Vagina (tissue), 2 donors: ENCODE results near the gene ADI1. TPM values are rescaled to one million over a fixed set of nuclear protein-coding genes. Genes with fewer than 3 reads are reported as not detected.

Experiments
- DNase-seq, 2 donors: peaks; one replicate each; pipeline ENCODE4 v3.0.0-alpha.2; 2017; ENCODE audit errors: extremely low spot score in 2 of 2
- H3K27ac ChIP-seq: fragments of 200-600 bp; sonication (generic); one replicate; pipeline ENCODE4 v1.5.1; 2019
- H3K27me3 ChIP-seq: fragments of 200-600 bp; sonication (generic); one replicate; pipeline ENCODE4 v1.5.1; 2019
- H3K36me3 ChIP-seq, 2 donors: fragments of 200-600 bp; sonication (generic); one replicate each; pipeline ENCODE4 v1.5.1; 2017 to 2019
- H3K4me1 ChIP-seq: fragments of 200-600 bp; sonication (generic); one replicate; pipeline ENCODE4 v1.5.1; 2019
- H3K4me3 ChIP-seq, 2 donors: fragments of 200-600 bp; sonication (generic); 1 replicate in 1 of 2; 2 replicates in 1 of 2; pipeline ENCODE4 v1.5.1; 2016 to 2019
- H3K9me3 ChIP-seq: fragments of 200-600 bp; sonication (generic); one replicate; pipeline ENCODE4 v1.5.1; 2019
- CTCF ChIP-seq, 3 experiments: fragments of 450-650 bp in 2 of 3; fragments of 200-600 bp in 1 of 3; sonication (generic) in 1 of 3; IDR thresholded peaks; one replicate each; pipeline ENCODE4 v1.5.1; 2017 to 2019; ENCODE audit warnings: antibody characterized with exemption in 3 of 3, mild to moderate bottlenecking in 2 of 3, moderate library complexity in 2 of 3
- POLR2A ChIP-seq, 2 donors: fragments of 450-650 bp; IDR thresholded peaks; one replicate each; pipeline ENCODE4 v1.6.1; 2017; ENCODE audit warnings: antibody characterized with exemption in 2 of 2, mild to moderate bottlenecking in 2 of 2, moderate library complexity in 2 of 2
- POLR2AphosphoS5 ChIP-seq, 2 donors: sonication (generic); formaldehyde crosslinking; IDR thresholded peaks; one replicate each; pipeline ENCODE4 v1.9.0; 2017; ENCODE audit warnings: antibody characterized with exemption in 2 of 2, mild to moderate bottlenecking in 2 of 2, low read depth in 1 of 2; ENCODE audit not compliant: insufficient read depth in 1 of 2
- intact Hi-C: fragments of 100-400 bp; cut with DNase I; formaldehyde crosslinking; loops from one replicate; pipeline ENCODE4 v1.15.1; 2023
- total RNA-seq: library from RNA; depleted of rRNA; stranded (reverse); fragments of >200 nt; gene quantifications from one replicate; pipeline ENCODE4 v1.2.3, GENCODE V29; 2016

Gene ADI1
- total RNA-seq, 1 donor from 2014 or later = 26.3 TPM

GRCh38 chr2:3488855-3489763 lies 30.2 kb downstream of the ADI1 start:
- no peak for DNase-seq
- no peaks in the 10 kb centered on the region for H3K4me1 ChIP-seq
- intact Hi-C loops = no loop called here
- no peaks in the 10 kb centered on the region for H3K36me3 ChIP-seq
- H3K27ac ChIP-seq = no peak overlapping the region
- TF ChIP-seq POLR2A (IDR thresholded peaks at IDR 0.05) (no peak), CTCF (IDR thresholded peaks at IDR 0.05) (no peak), POLR2AphosphoS5 (IDR thresholded peaks at IDR 0.05; ENCODE audit: insufficient read depth in 1 of 2, low read depth in 1 of 2) (no peak)
- H3K27me3 ChIP-seq = no peaks in the 10 kb centered on the region
- H3K4me3 ChIP-seq = no peak overlapping the region
- H3K9me3 ChIP-seq = no peaks in the 10 kb centered on the region

- Histone ChIP-seq H3K36me3 (no peaks in the 10 kb centered on the region), H3K9me3 (no peaks in the 10 kb centered on the region), H3K4me1 (no peaks in the 10 kb centered on the region), H3K27ac (no peak overlapping the region), H3K4me3 (no peak overlapping the region), H3K27me3 (no peaks in the 10 kb centered on the region)
- intact Hi-C loops = no loop called here
- TF ChIP-seq POLR2A (IDR thresholded peaks at IDR 0.05) (no peak), POLR2AphosphoS5 (IDR thresholded peaks at IDR 0.05; ENCODE audit: insufficient read depth in 1 of 2, low read depth in 1 of 2) (no peak), CTCF (IDR thresholded peaks at IDR 0.05) (no peak)
- DNase-seq = no peak
These were observed 31.2 kb downstream of the ADI1 start for GRCh38 chr2:3488061-3488531.

GRCh38 chr2:3487432-3487831 lies 31.9 kb downstream of the ADI1 start:
- intact Hi-C loops = no loop called here
- H3K36me3 ChIP-seq = no peaks in the 10 kb centered on the region
- no peak overlapping the region for H3K27ac ChIP-seq
- no peak overlapping the region for H3K4me3 ChIP-seq
- no peak for DNase-seq
- H3K4me1 ChIP-seq = no peaks in the 10 kb centered on the region
- no peaks in the 10 kb centered on the region for H3K27me3 ChIP-seq
- no peaks in the 10 kb centered on the region for H3K9me3 ChIP-seq
- TF ChIP-seq POLR2AphosphoS5 (IDR thresholded peaks at IDR 0.05; ENCODE audit: insufficient read depth in 1 of 2, low read depth in 1 of 2) (no peak), POLR2A (IDR thresholded peaks at IDR 0.05) (no peak)

- DNase-seq = no peak
- intact Hi-C loops = no loop called here
- Histone ChIP-seq H3K27me3 (no peaks in the 10 kb centered on the region), H3K4me3 (no peak overlapping the region), H3K36me3 (no peaks in the 10 kb centered on the region), H3K27ac (no peak overlapping the region), H3K9me3 (no peaks in the 10 kb centered on the region), H3K4me1 (no peaks in the 10 kb centered on the region)
- TF ChIP-seq POLR2AphosphoS5 (IDR thresholded peaks at IDR 0.05; ENCODE audit: insufficient read depth in 1 of 2, low read depth in 1 of 2) (no peak), POLR2A (IDR thresholded peaks at IDR 0.05) (no peak), CTCF (IDR thresholded peaks at IDR 0.05) (no peak)
These were observed 32.3 kb downstream of the ADI1 start for GRCh38 chr2:3487028-3487425.

- Histone ChIP-seq H3K4me1 (no peaks in the 10 kb centered on the region), H3K4me3 (no peak overlapping the region), H3K9me3 (no peaks in the 10 kb centered on the region), H3K27ac (no peak overlapping the region), H3K27me3 (no peaks in the 10 kb centered on the region), H3K36me3 (no peaks in the 10 kb centered on the region)
- DNase-seq = no peak
- intact Hi-C loops = no loop called here
- TF ChIP-seq CTCF (IDR thresholded peaks at IDR 0.05) (no peak), POLR2AphosphoS5 (IDR thresholded peaks at IDR 0.05; ENCODE audit: insufficient read depth in 1 of 2, low read depth in 1 of 2) (no peak), POLR2A (IDR thresholded peaks at IDR 0.05) (no peak)
These were observed 33.0 kb downstream of the ADI1 start for GRCh38 chr2:3486047-3487027.
